K562 (cell line): ENCODE measurements around the gene GPR179.

Experiments used
- BHLHE40 ChIP-seq: IDR thresholded peaks from 2 replicates; pipeline ENCODE4 v1.6.1; 2011; ENCODE audit warnings: low read length, improper control_type of control experiment
- MXI1 ChIP-seq: IDR thresholded peaks from 2 replicates; pipeline ENCODE4 v1.6.1; 2011; ENCODE audit warnings: low read depth, mild to moderate bottlenecking, improper control_type of control experiment, low read length
- POLR2A ChIP-seq: fragments of 450-650 bp; conservative IDR thresholded peaks from 2 replicates; pipeline ENCODE4 v1.6.1; 2016
- RFX1 ChIP-seq: fragments of 450-650 bp; IDR thresholded peaks from 2 replicates; pipeline ENCODE4 v1.6.1; 2016; ENCODE audit warnings: mild to moderate bottlenecking, moderate library complexity
- RFX5 ChIP-seq: IDR thresholded peaks from 2 replicates; pipeline ENCODE4 v1.6.1; 2011; ENCODE audit warnings: low read depth, mild to moderate bottlenecking, improper control_type of control experiment, low read length
- TBP ChIP-seq: optimal IDR thresholded peaks from 2 replicates; pipeline ENCODE3; 2011; ENCODE audit warnings: low read depth, low read length, improper control_type of control experiment
- ZNF175 ChIP-seq: fragments of 200-800 bp; sonication (Bioruptor generic); IDR thresholded peaks from 2 replicates; pipeline ENCODE4 v1.6.1; 2016; ENCODE audit warnings: low read depth, mild to moderate bottlenecking, missing genetic modification characterization, missing compliant biosample characterization
- ZNF766 ChIP-seq: fragments of 200-800 bp; sonication (Bioruptor generic); conservative IDR thresholded peaks from 2 replicates; pipeline ENCODE4 v1.6.1; 2016; ENCODE audit warnings: missing genetic modification characterization, missing compliant biosample characterization
- TF ChIP-seq, protein P1 (sequence below), 3 experiments: IDR thresholded peaks in 2 of 3; conservative IDR thresholded peaks in 1 of 3; 2 replicates each; pipeline ENCODE4 v1.5.1; 2011 to 2012; ENCODE audit warnings: low read length in 3 of 3, mild to moderate bottlenecking in 3 of 3, control low read depth in 2 of 3, improper control_type of control experiment in 1 of 3, inconsistent platforms in 1 of 3, low read depth in 1 of 3, mixed read lengths in 1 of 3, moderate library complexity in 1 of 3; ENCODE audit not compliant: insufficient read depth in 2 of 3

DNA sequence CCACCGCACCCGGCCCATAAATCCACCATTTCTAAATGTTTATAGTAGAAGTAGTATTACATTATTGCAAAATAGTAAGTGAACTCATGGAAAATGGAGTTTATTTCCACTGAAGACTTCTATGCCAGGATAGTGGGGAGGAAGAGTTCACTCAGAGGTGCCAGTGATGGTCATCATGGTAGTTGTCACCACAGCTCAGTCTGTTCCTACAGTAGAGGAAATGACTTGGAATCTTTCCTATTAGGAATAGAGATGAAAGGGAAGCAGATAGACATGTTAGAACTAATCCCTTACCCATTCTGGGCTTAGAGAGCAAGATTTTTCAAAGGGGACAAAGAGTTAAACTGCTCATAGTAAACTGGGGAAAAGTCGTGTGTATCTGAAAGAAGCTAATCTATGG, 26.7 kb downstream of the GPR179 start:
- TF ChIP-seq BHLHE40, result no peak
- TF ChIP-seq POLR2A, result no peak
- TF ChIP-seq, protein P1, sequence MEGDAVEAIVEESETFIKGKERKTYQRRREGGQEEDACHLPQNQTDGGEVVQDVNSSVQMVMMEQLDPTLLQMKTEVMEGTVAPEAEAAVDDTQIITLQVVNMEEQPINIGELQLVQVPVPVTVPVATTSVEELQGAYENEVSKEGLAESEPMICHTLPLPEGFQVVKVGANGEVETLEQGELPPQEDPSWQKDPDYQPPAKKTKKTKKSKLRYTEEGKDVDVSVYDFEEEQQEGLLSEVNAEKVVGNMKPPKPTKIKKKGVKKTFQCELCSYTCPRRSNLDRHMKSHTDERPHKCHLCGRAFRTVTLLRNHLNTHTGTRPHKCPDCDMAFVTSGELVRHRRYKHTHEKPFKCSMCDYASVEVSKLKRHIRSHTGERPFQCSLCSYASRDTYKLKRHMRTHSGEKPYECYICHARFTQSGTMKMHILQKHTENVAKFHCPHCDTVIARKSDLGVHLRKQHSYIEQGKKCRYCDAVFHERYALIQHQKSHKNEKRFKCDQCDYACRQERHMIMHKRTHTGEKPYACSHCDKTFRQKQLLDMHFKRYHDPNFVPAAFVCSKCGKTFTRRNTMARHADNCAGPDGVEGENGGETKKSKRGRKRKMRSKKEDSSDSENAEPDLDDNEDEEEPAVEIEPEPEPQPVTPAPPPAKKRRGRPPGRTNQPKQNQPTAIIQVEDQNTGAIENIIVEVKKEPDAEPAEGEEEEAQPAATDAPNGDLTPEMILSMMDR (IDR thresholded peaks at IDR 0.05 in 2 of 3, conservative IDR thresholded peaks at IDR 0.05 in 1 of 3; ENCODE audit: insufficient read depth in 2 of 3, low read depth in 1 of 3, low read length in 3 of 3), result no peak
- TF ChIP-seq RFX1, result no peak
- no peak for TF ChIP-seq MXI1
- TF ChIP-seq ZNF766 (CRISPR knock-in tag), result no peak
- TF ChIP-seq ZNF175, result no peak
- TF ChIP-seq RFX5, result no peak
- TF ChIP-seq TBP, result no peak
